HUES64 (cell line): ENCODE data around the gene GLI3.

ENCODE experiments used
- H3K27ac ChIP-seq: 2 replicates; pipeline ENCODE4 v1.7.0; 2013; ENCODE audit warnings: low read depth, low read length, inconsistent platforms
- H3K27me3 ChIP-seq: 2 replicates; pipeline ENCODE4 v1.6.1; 2013; ENCODE audit warnings: mild to moderate bottlenecking, low read length; ENCODE audit not compliant: insufficient read depth
- H3K36me3 ChIP-seq: 2 replicates; pipeline ENCODE4 v1.6.1; 2013; ENCODE audit warnings: mild to moderate bottlenecking, low read length; ENCODE audit not compliant: insufficient read depth
- H3K4me1 ChIP-seq: 2 replicates; pipeline ENCODE4 v1.6.1; 2013; ENCODE audit warnings: mild to moderate bottlenecking, low read length, moderate library complexity; ENCODE audit not compliant: insufficient read depth
- H3K4me3 ChIP-seq: 2 replicates; pipeline ENCODE4 v1.5.1; 2013; ENCODE audit warnings: mild to moderate bottlenecking, low read length, moderate library complexity
- H3K9ac ChIP-seq: 2 replicates; pipeline ENCODE4 v1.6.1; 2013; ENCODE audit warnings: mild to moderate bottlenecking, low read depth, low read length
- H3K9me3 ChIP-seq: 2 replicates; pipeline ENCODE4 v1.6.1; 2013; ENCODE audit warnings: low read depth, low read length; ENCODE audit not compliant: insufficient read depth
- WGBS: fragments of 150-250, 120-280 bp; methylation state at CpG from one replicate; pipeline ENCODE4 v1.1.7; 2013; ENCODE audit warnings: missing lambda C conversion rate; 5-methylcytosine and 5-hydroxymethylcytosine counted together

GLI3 gene

DNA sequence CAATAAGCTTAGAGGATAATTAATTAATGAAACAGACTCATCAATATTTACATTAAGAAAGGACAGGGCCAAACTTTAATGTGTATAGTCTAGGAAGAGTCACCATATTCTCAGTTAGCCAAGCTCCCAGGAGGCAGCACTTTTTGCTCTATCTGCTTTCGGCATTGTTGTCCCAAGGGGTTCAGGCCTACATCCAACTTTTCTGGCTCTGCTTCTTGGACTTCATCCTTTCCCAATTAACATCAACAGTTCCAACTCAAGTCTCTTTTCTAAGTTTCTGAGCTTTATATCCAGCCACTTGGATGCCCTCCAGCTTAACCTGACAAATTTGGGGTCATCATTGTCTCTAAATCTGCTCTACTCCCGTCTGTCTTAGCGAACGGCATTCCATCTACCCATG, 42.8 kb downstream of the GLI3 start:
- H3K9ac ChIP-seq = no peak overlapping the region
- no peak overlapping the region for H3K27ac ChIP-seq
- no peaks in the 10 kb centered on the region; the same call in 1 of the 2 replicates for H3K27me3 ChIP-seq
- H3K9me3 ChIP-seq = no peaks in the 10 kb centered on the region
- peaks cover 6% of the 10 kb centered on the region; the same call in 1 of the 2 replicates for H3K36me3 ChIP-seq
- H3K4me3 ChIP-seq = no peak overlapping the region
- peaks cover 33% of the 10 kb centered on the region for H3K4me1 ChIP-seq
- WGBS = 96% methylated on average over 4 of the region's 4 CpGs

DNA sequence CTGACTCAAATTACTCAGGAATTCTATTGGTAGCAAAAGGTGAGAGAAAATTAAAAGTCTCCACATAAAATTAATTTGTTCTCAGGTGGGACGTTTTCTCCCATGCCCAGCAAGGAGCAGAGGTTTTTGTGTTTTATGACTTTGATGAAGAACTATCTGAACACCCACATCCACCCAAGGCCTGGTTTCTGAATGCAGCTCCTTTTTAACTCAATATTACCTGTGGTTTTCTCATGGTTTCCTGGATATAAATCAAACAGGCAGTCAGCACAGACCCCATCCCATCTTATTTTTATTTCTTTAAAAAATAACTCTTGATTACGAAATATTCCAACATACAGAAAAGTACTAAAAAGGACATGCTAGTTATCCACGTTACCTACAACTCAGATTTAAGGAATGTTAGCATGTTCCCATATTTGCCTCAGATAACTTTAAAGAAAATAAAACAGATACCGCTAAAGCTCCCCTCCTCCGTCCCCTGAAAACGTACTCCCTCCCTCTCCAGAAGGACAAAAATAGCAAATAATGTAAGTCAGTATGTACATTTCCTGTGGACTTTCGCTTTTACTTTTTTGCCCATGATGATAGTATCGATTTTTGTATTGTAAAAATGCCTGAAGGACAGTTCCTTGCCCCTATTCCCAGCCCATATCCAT, 43.4 kb downstream of the GLI3 start:
- Histone ChIP-seq H3K9me3 (no peaks in the 10 kb centered on the region), H3K9ac (no peak overlapping the region), H3K27me3 (no peaks in the 10 kb centered on the region; the same call in 1 of the 2 replicates), H3K36me3 (peaks cover 6% of the 10 kb centered on the region; the same call in 1 of the 2 replicates), H3K4me3 (no peak overlapping the region), H3K27ac (no peak overlapping the region), H3K4me1 (peaks cover 33% of the 10 kb centered on the region)
- WGBS = 92% methylated on average over 7 of the region's 8 CpGs

DNA sequence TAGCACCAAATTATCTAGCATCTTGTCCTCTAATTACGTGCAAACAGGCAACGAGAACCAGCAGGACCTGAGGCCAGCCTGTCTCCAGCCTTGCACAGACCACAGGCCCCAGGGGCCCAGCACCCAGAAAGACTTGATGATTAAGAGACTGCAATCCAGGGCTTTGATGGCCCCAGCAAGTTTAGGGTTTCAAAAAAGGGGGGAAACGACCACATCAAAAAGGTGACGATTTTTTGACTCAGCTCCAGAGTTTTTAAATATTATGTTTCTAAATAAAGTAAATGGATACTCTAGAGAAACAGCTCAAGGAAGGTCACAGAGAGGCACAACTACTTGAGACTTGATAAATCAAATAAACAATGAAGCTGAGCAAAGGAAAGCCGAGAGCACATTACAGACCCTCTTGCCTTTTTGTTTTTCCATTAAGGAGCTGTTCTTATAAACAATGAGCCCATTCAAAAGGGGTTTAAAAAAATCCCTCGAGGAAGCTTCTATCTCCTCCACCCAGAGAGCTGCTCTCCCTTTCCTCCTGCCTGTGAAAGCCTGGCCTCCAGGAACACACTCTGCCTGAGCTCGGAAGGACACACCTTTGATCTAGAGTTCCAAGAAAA, 44.1 kb downstream of the GLI3 start:
- peak overlapping the region; percentile 41; the same call in 1 of the 2 replicates for H3K27ac ChIP-seq
- 17% methylated on average over 7 of the region's 7 CpGs for WGBS
- peaks cover 33% of the 10 kb centered on the region for H3K4me1 ChIP-seq

DNA sequence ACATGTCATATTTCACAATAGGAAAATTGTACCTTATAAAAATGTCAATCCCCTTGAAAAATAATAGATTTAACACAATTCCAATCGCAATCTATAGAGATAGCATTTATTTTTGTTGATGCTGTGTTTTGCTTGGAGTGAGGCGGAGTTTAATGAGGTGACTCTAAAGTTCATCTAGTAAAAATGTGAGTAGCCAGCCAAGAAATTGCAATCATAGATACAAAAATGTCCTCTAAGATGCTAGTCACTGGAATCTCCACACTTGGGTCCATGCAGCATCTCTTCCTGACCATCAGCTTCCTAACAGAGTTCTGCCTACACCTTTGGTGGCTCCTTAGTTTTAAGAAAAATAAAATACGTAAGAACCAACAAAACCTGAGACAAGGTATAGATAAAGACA, 44.9 kb downstream of the GLI3 start:
- 100% methylated on average over 1 of the region's 3 CpGs for WGBS
- Histone ChIP-seq H3K27ac (no peak overlapping the region), H3K27me3 (no peaks in the 10 kb centered on the region; the same call in 1 of the 2 replicates), H3K36me3 (peaks cover 6% of the 10 kb centered on the region; the same call in 1 of the 2 replicates), H3K4me1 (peaks cover 26% of the 10 kb centered on the region), H3K9me3 (no peaks in the 10 kb centered on the region), H3K9ac (no peak overlapping the region), H3K4me3 (no peak overlapping the region)

More for the DNA sequence above, 44.1 kb downstream of the GLI3 start:
- H3K36me3 ChIP-seq = peaks cover 6% of the 10 kb centered on the region; the same call in 1 of the 2 replicates
- H3K9me3 ChIP-seq = no peaks in the 10 kb centered on the region
- no peak overlapping the region for H3K4me3 ChIP-seq
- H3K27me3 ChIP-seq = no peaks in the 10 kb centered on the region; the same call in 1 of the 2 replicates
- no peak overlapping the region for H3K9ac ChIP-seq

DNA sequence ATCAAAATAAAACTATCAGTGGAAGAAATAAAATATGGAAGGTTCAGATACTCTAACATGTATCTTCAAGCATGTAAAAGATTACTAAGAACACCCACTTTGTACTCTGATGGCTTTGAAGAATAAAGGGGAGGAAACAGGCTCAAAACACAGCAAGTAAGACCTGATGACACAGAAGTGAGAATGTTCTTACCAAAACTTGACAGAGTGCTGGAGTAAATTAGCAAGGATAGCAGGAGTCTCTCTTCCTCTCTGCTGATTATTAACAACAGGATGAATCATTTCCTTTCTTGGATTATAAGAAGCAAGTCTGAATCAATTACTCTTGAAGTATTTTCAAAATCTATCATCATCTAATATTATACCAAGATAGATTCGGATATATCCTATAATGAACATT, 47.5 kb downstream of the GLI3 start:
- Histone ChIP-seq H3K36me3 (peaks cover 3% of the 10 kb centered on the region; the same call in 1 of the 2 replicates), H3K27me3 (no peaks in the 10 kb centered on the region; the same call in 1 of the 2 replicates), H3K4me1 (peaks cover 26% of the 10 kb centered on the region), H3K4me3 (no peak overlapping the region), H3K9ac (no peak overlapping the region), H3K27ac (no peak overlapping the region), H3K9me3 (no peaks in the 10 kb centered on the region)
- 100% methylated on average over 1 of the region's 1 CpG for WGBS

DNA sequence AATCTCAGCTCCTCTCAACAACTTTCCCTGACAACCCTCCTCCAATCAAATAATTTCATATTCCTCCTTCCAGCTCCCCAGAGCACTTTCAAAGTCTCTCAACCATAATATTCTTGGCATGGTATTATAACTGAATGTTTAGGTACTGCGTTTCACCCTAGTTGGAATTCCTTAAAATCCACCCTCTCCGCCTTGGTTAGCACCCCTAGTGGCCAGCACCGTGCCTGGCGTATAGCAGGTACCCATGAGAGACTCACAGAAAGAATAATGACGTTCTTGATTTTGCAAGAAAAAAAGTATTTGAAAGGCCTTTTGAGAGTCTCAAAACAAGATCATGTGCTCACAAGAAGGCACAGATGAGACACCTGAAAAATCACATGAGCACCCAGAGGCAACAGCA, 50.9 kb downstream of the GLI3 start:
- H3K27me3 ChIP-seq = no peaks in the 10 kb centered on the region
- WGBS = 49% methylated on average over 5 of the region's 5 CpGs

DNA sequence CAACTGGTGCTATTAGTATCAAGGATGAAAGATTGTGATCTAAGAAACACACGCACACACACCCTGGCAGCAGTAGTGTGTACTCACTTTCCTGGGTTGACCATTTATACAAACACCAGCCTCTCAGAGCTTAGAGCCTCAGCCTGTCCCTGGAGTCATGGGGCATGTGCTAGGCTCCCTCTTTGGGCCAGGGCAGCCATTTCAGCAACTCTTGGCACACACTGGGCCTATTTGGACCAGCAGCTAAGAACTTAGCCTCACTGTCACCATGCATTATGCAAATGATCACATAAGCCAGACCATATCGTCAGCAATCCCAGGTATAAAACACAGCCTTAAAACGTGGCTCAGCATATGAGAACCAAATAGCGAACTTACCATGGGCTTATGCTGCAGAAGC, 51.3 kb downstream of the GLI3 start:
- no peaks in the 10 kb centered on the region for H3K27me3 ChIP-seq
- H3K4me3 ChIP-seq = no peak overlapping the region
- H3K27ac ChIP-seq = no peak overlapping the region
- peaks cover 6% of the 10 kb centered on the region; the same call in 1 of the 2 replicates for H3K36me3 ChIP-seq
- H3K9me3 ChIP-seq = no peaks in the 10 kb centered on the region
- WGBS = 76% methylated on average over 4 of the region's 4 CpGs
- no peaks in the 10 kb centered on the region; the same call in 1 of the 2 replicates for H3K4me1 ChIP-seq
- no peak overlapping the region for H3K9ac ChIP-seq

More for the DNA sequence above, 50.9 kb downstream of the GLI3 start:
- Histone ChIP-seq H3K27ac (no peak overlapping the region), H3K9me3 (no peaks in the 10 kb centered on the region), H3K36me3 (peaks cover 3% of the 10 kb centered on the region; the same call in 1 of the 2 replicates), H3K4me1 (no peaks in the 10 kb centered on the region; the same call in 1 of the 2 replicates), H3K9ac (no peak overlapping the region), H3K4me3 (no peak overlapping the region)

DNA sequence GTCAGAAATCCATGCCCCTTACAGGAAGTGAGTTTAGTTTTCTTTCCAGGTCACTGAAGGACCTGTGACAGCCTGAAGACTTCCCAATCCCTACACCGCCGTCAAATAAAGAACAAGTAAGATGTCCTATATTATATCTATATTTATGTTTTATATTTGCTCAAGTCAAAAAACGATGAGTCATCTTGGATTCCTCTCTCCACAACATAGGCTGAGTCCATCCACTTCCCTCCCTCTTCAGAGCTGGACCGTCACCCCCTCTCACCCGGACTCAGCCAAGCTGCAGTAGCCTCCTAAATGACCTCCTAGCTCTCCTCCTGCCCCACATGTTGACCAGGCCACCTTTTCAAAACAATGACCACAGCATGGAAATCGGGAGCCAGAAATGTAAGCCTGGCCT, 53.5 kb downstream of the GLI3 start:
- H3K9ac ChIP-seq = no peak overlapping the region
- H3K27me3 ChIP-seq = no peaks in the 10 kb centered on the region
- H3K9me3 ChIP-seq = no peaks in the 10 kb centered on the region
- H3K4me1 ChIP-seq = no peaks in the 10 kb centered on the region
- H3K36me3 ChIP-seq = peaks cover 19% of the 10 kb centered on the region; the same call in 1 of the 2 replicates
- no peak overlapping the region for H3K4me3 ChIP-seq
- no peak overlapping the region for H3K27ac ChIP-seq
- WGBS = 95% methylated on average over 4 of the region's 6 CpGs

DNA sequence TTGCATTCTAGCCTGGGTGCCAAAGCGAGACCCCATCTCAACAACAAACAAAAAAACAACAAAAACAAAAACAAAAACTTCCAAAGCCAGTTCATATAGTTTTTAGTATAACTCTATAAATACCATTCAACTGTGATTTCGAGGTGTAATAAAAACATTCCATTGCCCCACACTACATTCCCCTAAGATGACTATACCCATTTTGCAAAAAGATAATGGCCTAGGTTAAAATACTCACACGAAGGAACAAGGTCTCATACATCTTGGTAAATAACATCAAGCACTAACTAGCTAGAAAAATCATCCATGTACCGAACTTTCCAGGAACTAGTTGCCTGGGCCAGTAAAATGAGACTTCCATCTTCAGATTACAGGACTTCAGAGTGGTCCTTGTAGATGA, 55.4 kb downstream of the GLI3 start:
- no peaks in the 10 kb centered on the region for H3K4me1 ChIP-seq
- H3K27me3 ChIP-seq = no peaks in the 10 kb centered on the region
- no peak overlapping the region for H3K9ac ChIP-seq
- no peaks in the 10 kb centered on the region for H3K9me3 ChIP-seq
- 90% methylated on average over 4 of the region's 4 CpGs for WGBS
- H3K4me3 ChIP-seq = no peak overlapping the region
- H3K27ac ChIP-seq = no peak overlapping the region
- peaks cover 19% of the 10 kb centered on the region; the same call in 1 of the 2 replicates for H3K36me3 ChIP-seq

DNA sequence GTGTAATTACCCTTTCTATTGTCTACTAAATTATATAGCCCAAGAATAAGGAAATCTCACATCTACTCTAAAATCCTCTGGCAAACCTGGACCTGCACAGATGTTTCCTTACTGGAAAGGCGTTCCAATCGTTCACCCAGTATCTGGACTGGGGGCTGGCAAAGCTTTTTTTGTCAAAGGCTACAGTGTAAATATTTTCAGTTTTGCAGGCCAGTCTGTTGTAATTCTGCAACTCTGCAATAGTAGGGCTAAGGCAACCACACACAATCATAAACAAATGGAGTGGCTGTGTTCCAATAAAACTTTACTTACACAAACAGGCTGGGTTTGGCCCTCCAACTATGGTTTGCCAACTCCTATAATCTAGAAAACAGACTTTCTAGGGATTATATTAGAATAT, 56.2 kb downstream of the GLI3 start:
- 96% methylated on average over 2 of the region's 2 CpGs for WGBS
- no peaks in the 10 kb centered on the region for H3K27me3 ChIP-seq

DNA sequence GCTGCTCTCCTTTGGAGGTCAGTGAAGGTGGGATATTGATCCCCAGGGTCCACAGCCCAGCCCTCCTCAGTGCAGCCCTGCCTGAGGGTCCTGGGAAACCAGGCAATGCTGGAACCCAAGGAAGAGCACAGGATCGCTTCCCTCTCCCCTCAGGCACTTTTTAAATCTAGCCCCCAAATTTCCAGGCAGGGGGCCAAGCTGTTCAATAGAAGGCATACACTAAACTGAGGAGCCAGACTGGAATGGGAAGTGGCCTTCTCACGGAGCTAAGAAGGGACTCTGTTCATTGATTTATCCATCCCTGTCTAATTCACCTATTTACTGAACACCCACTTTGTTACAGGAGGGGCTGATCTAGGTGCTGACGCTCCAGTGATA, 60.3 kb downstream of the GLI3 start:
- H3K4me1 ChIP-seq = no peaks in the 10 kb centered on the region
- H3K9ac ChIP-seq = no peak overlapping the region
- 86% methylated on average over 3 of the region's 3 CpGs for WGBS
- no peak overlapping the region for H3K4me3 ChIP-seq
- peaks cover 19% of the 10 kb centered on the region; the same call in 1 of the 2 replicates for H3K36me3 ChIP-seq
- H3K9me3 ChIP-seq = no peaks in the 10 kb centered on the region
- no peaks in the 10 kb centered on the region for H3K27me3 ChIP-seq
- H3K27ac ChIP-seq = no peak overlapping the region

More for the DNA sequence above, 56.2 kb downstream of the GLI3 start:
- H3K9ac ChIP-seq = no peak overlapping the region
- H3K27ac ChIP-seq = no peak overlapping the region
- no peaks in the 10 kb centered on the region for H3K4me1 ChIP-seq
- peaks cover 19% of the 10 kb centered on the region; the same call in 1 of the 2 replicates for H3K36me3 ChIP-seq
- no peaks in the 10 kb centered on the region for H3K9me3 ChIP-seq
- H3K4me3 ChIP-seq = no peak overlapping the region
